Measurements from ENCODE around the gene PP2D1.
"Not testable (repeated sequence)": the region's sequence is repeated elsewhere in the genome, so short reads cannot be mapped to it uniquely, and the experiment has no call there.

Gene PP2D1

DNA sequence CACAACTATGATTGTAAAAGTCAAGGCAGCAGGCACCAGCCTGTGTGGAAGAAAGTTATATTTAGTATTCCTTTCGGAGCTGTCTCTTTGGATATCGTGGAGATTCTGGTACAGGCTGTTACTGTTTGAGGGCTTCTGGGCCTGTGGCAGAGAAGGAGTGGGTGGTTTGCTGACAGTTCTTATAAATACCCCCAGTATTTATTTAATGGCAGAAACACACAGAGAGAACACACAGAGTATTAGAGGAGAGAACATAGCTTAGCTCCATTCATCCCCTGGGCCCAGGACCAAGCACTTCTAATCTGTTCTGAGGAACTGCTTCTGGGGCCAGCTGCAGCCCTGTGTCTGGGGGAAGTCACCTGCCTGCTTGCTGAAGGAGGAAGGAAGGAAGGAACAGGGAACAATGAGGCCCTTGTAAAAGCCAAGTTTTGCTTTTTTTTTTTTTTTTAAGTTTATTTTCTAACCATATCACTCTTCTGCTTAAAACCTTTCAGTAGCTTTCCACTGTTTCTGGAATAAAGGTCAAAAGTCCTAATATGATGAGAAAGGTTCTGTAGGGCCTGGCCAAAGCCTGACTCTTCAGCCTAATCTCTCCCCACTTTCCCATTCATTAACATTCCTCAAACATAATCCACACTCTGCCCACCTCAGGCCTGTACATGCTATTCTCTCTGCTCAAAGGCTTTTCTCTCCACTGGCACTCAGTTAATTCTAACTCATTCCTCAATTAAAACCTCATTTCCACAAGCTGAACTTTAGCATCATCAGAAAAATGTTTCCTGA lies 11.8 kb upstream of the PP2D1 start:
- peaks cover 3% of the 10 kb centered on the region for H3K4me1 ChIP-seq (ENCODE audit: control insufficient read depth, insufficient read depth, low read length, poor library complexity, severe bottlenecking)
- no peak overlapping the region for H3K4me3 ChIP-seq (ENCODE audit: insufficient read depth, low read depth, low read length, poor library complexity, severe bottlenecking)
- no peak overlapping the region for H3K27ac ChIP-seq (ENCODE audit: insufficient read depth, low read length, poor library complexity, severe bottlenecking)
- DNase-seq, result no peak
- H3K36me3 ChIP-seq (ENCODE audit: control insufficient read depth, insufficient read depth, low read length), result no peaks in the 10 kb centered on the region
- H3K27me3 ChIP-seq (replicated peaks; ENCODE audit: control insufficient read depth, insufficient read depth, low read length, poor library complexity, severe bottlenecking), result no peaks in the 10 kb centered on the region
- H3K9me3 ChIP-seq (ENCODE audit: control insufficient read depth, low read length), result no peaks in the 10 kb centered on the region

DNA sequence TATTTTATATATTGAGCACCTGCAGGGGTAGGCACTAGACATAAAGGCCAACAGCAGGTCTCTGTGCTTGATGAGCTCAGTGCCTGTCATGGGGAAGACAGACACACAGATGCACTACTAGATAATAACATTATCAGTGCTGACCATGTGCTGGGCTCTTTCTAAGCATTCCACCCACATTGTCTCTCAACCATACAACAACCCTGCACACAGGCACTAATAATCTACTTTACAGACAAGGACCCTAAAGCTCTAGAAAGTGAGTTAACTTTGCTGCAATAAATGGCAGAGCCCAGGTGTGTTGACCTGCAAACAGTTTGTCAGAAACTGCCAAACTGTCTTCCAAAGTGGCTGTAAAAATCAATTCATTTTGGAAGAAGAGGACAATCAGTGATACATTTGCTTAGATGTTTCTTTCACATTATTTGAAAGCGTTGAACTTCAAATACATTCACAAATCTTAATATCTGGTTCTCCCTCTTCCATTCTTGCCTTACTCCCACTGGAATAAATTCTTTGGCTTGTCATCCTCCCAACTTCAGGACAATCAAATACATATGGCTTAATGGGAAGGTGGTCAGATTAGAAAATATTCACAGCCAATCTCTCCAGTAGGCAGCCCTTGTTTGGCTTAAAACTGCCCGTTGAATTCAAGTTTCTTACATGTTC lies 11.0 kb upstream of the PP2D1 start:
- Histone ChIP-seq H3K4me1 (ENCODE audit: control insufficient read depth, insufficient read depth, low read length, poor library complexity, severe bottlenecking) (peaks cover 3% of the 10 kb centered on the region), H3K27me3 (replicated peaks; ENCODE audit: control insufficient read depth, insufficient read depth, low read length, poor library complexity, severe bottlenecking) (no peaks in the 10 kb centered on the region), H3K4me3 (ENCODE audit: insufficient read depth, low read depth, low read length, poor library complexity, severe bottlenecking) (no peak overlapping the region), H3K36me3 (ENCODE audit: control insufficient read depth, insufficient read depth, low read length) (no peaks in the 10 kb centered on the region), H3K27ac (ENCODE audit: insufficient read depth, low read length, poor library complexity, severe bottlenecking) (no peak overlapping the region), H3K9me3 (ENCODE audit: control insufficient read depth, low read length) (no peaks in the 10 kb centered on the region)
- DNase-seq, result no peak

DNA sequence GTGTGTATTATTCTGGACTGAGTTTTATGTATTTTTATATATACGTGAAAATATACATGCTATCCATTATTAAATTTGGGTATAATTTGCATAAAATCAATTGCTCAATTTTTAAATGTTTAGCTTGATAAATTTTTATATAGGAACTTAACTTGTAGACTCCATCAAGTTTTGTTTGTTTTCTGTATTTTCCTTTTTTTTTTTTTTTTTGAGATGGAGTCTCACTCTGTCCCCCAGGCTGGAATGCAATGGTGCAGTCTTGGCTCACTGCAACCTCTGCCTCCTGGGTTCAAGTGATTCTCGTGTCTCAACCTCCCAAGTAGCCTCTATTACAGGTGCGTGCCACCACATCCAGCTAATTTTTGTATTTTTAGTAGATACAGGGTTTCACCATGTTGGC lies 4.0 kb upstream of the PP2D1 start:
- not testable (repeated sequence) for H3K9me3 ChIP-seq (ENCODE audit: control insufficient read depth, low read length); H3K27ac ChIP-seq (ENCODE audit: insufficient read depth, low read length, poor library complexity, severe bottlenecking); H3K36me3 ChIP-seq (ENCODE audit: control insufficient read depth, insufficient read depth, low read length); H3K27me3 ChIP-seq (replicated peaks; ENCODE audit: control insufficient read depth, insufficient read depth, low read length, poor library complexity, severe bottlenecking); H3K4me1 ChIP-seq (ENCODE audit: control insufficient read depth, insufficient read depth, low read length, poor library complexity, severe bottlenecking); DNase-seq; H3K4me3 ChIP-seq (ENCODE audit: insufficient read depth, low read depth, low read length, poor library complexity, severe bottlenecking)

DNA sequence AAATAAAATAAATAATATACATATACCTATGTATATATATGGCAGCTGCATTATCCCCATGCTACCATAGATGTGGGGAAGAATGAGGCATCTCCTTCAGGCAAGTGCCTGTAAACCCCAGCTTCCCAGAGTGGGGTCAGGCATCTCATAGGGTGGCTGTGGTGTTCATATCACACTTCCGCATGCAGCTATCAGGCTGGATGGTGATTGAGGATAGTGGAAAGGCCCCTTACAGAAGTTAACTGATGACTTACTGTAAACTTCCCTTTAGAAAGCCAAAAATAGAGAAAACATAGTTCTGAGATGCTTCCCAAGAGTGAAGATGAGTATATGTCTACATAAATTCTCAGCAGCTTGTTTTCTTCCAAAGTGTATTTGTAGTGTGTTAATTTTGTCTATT lies 3.5 kb upstream of the PP2D1 start:
- H3K9me3 ChIP-seq (ENCODE audit: control insufficient read depth, low read length), result no peaks in the 10 kb centered on the region
- H3K36me3 ChIP-seq (ENCODE audit: control insufficient read depth, insufficient read depth, low read length), result no peaks in the 10 kb centered on the region
- no peak for DNase-seq
- H3K27me3 ChIP-seq (replicated peaks; ENCODE audit: control insufficient read depth, insufficient read depth, low read length, poor library complexity, severe bottlenecking), result no peaks in the 10 kb centered on the region
- no peaks in the 10 kb centered on the region for H3K4me1 ChIP-seq (ENCODE audit: control insufficient read depth, insufficient read depth, low read length, poor library complexity, severe bottlenecking)
- H3K27ac ChIP-seq (ENCODE audit: insufficient read depth, low read length, poor library complexity, severe bottlenecking), result no peak overlapping the region
- H3K4me3 ChIP-seq (ENCODE audit: insufficient read depth, low read depth, low read length, poor library complexity, severe bottlenecking), result no peak overlapping the region

DNA sequence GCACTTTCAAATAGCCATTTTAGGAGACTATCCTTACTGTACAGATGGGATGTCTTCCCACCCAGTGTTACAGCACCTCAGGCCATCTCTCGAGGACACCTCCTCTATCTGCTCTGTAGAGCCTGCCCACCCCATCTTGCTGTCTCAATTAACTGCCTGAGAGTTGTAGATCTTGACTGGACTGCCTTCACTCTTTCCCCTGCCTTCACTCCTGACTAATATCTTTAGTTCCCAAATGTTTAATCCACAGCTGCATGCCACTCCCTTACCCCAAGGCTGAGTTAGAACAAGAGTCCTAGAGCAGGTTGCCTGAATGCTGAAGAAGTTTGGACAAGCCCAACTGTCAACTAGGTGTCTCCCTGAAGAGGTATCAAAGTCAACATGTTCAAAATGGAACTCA lies 1.3 kb upstream of the PP2D1 start:
- Histone ChIP-seq H3K9me3 (ENCODE audit: control insufficient read depth, low read length) (no peaks in the 10 kb centered on the region), H3K4me1 (ENCODE audit: control insufficient read depth, insufficient read depth, low read length, poor library complexity, severe bottlenecking) (no peaks in the 10 kb centered on the region), H3K27me3 (replicated peaks; ENCODE audit: control insufficient read depth, insufficient read depth, low read length, poor library complexity, severe bottlenecking) (no peaks in the 10 kb centered on the region), H3K27ac (ENCODE audit: insufficient read depth, low read length, poor library complexity, severe bottlenecking) (no peak overlapping the region), H3K36me3 (ENCODE audit: control insufficient read depth, insufficient read depth, low read length) (no peaks in the 10 kb centered on the region), H3K4me3 (ENCODE audit: insufficient read depth, low read depth, low read length, poor library complexity, severe bottlenecking) (no peak overlapping the region)
- no peak for DNase-seq

DNA sequence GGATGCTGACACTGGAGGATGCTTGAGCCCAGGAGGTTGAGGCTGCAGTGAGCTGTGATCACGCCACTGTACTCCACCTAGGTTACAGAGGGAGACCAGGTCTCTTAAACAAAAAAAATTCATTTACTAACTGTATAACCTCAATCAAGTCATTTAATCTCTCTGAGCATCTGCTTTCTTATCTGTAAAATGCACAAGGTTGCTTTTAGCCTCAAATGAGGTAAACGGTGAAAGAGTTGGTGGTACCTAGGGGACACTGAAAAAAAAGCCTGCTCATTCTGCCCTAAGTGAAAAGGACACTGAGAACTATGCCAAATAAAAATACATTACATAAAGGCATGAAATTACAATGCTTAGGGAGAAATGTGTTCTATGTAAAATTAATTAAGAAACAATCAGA lies 3.4 kb downstream of the PP2D1 start:
- Histone ChIP-seq H3K36me3 (ENCODE audit: control insufficient read depth, insufficient read depth, low read length) (no peaks in the 10 kb centered on the region), H3K9me3 (ENCODE audit: control insufficient read depth, low read length) (no peaks in the 10 kb centered on the region), H3K27ac (ENCODE audit: insufficient read depth, low read length, poor library complexity, severe bottlenecking) (no peak overlapping the region), H3K27me3 (replicated peaks; ENCODE audit: control insufficient read depth, insufficient read depth, low read length, poor library complexity, severe bottlenecking) (no peaks in the 10 kb centered on the region), H3K4me3 (ENCODE audit: insufficient read depth, low read depth, low read length, poor library complexity, severe bottlenecking) (no peak overlapping the region), H3K4me1 (ENCODE audit: control insufficient read depth, insufficient read depth, low read length, poor library complexity, severe bottlenecking) (no peaks in the 10 kb centered on the region)
- no peak for DNase-seq

DNA sequence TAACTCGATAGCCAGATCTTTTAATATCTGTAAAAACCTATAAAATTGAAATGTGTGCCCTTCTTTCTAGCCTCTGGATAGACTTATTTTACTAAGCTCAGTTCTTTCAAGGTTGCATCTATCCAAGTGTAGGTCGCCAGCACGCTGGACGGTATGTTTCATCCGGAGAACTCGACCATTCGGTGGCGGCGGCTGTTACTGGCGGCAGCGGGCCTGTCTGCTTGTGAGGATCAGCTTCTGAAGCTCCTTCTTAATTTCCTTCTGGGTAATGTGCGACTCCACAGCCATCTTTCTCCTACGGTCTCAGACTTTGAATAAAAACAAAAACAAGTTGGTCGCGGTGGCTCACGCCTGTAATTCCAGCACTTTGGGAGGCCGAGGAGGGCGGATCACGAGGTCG lies 4.1 kb downstream of the PP2D1 start:
- Histone ChIP-seq H3K27me3 (replicated peaks; ENCODE audit: control insufficient read depth, insufficient read depth, low read length, poor library complexity, severe bottlenecking) (no peaks in the 10 kb centered on the region), H3K4me3 (ENCODE audit: insufficient read depth, low read depth, low read length, poor library complexity, severe bottlenecking) (no peak overlapping the region), H3K27ac (ENCODE audit: insufficient read depth, low read length, poor library complexity, severe bottlenecking) (no peak overlapping the region), H3K36me3 (ENCODE audit: control insufficient read depth, insufficient read depth, low read length) (no peaks in the 10 kb centered on the region), H3K4me1 (ENCODE audit: control insufficient read depth, insufficient read depth, low read length, poor library complexity, severe bottlenecking) (no peaks in the 10 kb centered on the region), H3K9me3 (ENCODE audit: control insufficient read depth, low read length) (no peaks in the 10 kb centered on the region)
- DNase-seq, result no peak

DNA sequence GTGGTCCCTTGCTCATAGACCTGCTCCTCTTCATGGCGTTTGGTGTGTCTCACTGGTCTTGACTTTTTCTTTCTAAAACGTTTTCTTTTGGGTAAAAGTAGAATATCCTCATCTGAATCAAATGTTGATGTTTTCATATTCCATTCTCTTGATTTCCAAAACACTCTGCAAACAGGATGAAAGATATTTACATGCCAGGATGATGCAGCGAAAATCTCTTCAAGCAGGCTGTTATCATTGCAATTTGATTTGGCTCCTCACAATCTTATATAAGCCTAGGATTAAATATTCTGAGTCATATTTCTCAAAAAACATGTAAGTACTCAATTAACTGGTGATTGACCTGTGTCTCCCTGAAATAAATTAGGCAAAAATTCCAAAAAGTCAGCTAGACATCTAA lies 10.1 kb downstream of the PP2D1 start:
- no peak for DNase-seq
- Histone ChIP-seq H3K9me3 (ENCODE audit: control insufficient read depth, low read length) (no peaks in the 10 kb centered on the region), H3K27me3 (replicated peaks; ENCODE audit: control insufficient read depth, insufficient read depth, low read length, poor library complexity, severe bottlenecking) (no peaks in the 10 kb centered on the region), H3K36me3 (ENCODE audit: control insufficient read depth, insufficient read depth, low read length) (no peaks in the 10 kb centered on the region), H3K27ac (ENCODE audit: insufficient read depth, low read length, poor library complexity, severe bottlenecking) (no peak overlapping the region), H3K4me1 (ENCODE audit: control insufficient read depth, insufficient read depth, low read length, poor library complexity, severe bottlenecking) (no peaks in the 10 kb centered on the region), H3K4me3 (ENCODE audit: insufficient read depth, low read depth, low read length, poor library complexity, severe bottlenecking) (no peak overlapping the region)

DNA sequence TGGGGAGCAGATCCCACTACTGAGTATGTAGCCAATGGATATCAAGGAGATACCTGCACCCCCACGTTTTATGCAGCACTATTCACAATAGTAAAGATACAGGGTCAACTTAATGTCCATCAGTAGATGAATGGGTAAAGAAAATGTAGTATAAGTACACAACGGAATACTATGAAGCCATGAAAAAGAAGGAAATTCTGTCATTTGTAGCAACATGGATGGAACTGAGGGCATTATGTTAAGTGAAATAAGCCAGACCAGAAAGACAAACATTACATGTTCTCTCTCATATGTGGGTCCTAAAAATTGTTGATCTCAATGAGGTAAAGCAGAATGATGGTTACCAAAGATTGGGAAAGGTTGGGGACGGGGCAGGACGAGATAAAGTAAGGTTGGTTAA lies 14.6 kb downstream of the PP2D1 start:
- H3K9me3 ChIP-seq (ENCODE audit: control insufficient read depth, low read length), result no peaks in the 10 kb centered on the region
- H3K4me3 ChIP-seq (ENCODE audit: insufficient read depth, low read depth, low read length, poor library complexity, severe bottlenecking), result no peak overlapping the region
- H3K4me1 ChIP-seq (ENCODE audit: control insufficient read depth, insufficient read depth, low read length, poor library complexity, severe bottlenecking), result no peaks in the 10 kb centered on the region
- no peak for DNase-seq
- H3K36me3 ChIP-seq (ENCODE audit: control insufficient read depth, insufficient read depth, low read length), result no peaks in the 10 kb centered on the region
- no peaks in the 10 kb centered on the region for H3K27me3 ChIP-seq (replicated peaks; ENCODE audit: control insufficient read depth, insufficient read depth, low read length, poor library complexity, severe bottlenecking)
- no peak overlapping the region for H3K27ac ChIP-seq (ENCODE audit: insufficient read depth, low read length, poor library complexity, severe bottlenecking)

DNA sequence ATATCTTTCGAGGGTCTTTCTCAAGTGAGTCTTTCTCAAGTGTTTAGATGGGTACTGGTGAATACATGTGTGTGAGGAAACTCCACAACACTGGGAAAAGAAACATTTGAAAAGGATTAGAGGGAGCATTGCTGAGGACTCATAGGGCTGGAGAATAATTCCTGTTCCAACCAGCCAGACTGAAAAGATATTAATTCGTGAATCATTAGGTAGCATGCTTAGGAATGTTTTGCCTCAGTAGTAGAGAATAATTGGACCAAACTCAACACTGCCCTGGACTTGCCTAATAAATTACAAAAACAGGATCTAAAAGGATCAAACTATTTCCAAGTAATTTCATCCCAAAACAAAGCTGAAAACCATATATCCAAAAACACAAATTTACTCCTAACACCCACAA lies 17.3 kb downstream of the PP2D1 start:
- Histone ChIP-seq H3K36me3 (ENCODE audit: control insufficient read depth, insufficient read depth, low read length) (no peaks in the 10 kb centered on the region), H3K4me1 (ENCODE audit: control insufficient read depth, insufficient read depth, low read length, poor library complexity, severe bottlenecking) (no peaks in the 10 kb centered on the region), H3K9me3 (ENCODE audit: control insufficient read depth, low read length) (no peaks in the 10 kb centered on the region), H3K27ac (ENCODE audit: insufficient read depth, low read length, poor library complexity, severe bottlenecking) (no peak overlapping the region), H3K27me3 (replicated peaks; ENCODE audit: control insufficient read depth, insufficient read depth, low read length, poor library complexity, severe bottlenecking) (no peaks in the 10 kb centered on the region), H3K4me3 (ENCODE audit: insufficient read depth, low read depth, low read length, poor library complexity, severe bottlenecking) (no peak overlapping the region)
- DNase-seq, result no peak
